ENCODE data around the gene PSPN. TPM values are rescaled to one million over a fixed set of nuclear protein-coding genes. Genes with fewer than 3 reads are reported as not detected.

The PSPN gene
- total and polyA plus RNA-seq, 4 donors = 0.50 to 1.5 (median 1.1) TPM

DNA sequence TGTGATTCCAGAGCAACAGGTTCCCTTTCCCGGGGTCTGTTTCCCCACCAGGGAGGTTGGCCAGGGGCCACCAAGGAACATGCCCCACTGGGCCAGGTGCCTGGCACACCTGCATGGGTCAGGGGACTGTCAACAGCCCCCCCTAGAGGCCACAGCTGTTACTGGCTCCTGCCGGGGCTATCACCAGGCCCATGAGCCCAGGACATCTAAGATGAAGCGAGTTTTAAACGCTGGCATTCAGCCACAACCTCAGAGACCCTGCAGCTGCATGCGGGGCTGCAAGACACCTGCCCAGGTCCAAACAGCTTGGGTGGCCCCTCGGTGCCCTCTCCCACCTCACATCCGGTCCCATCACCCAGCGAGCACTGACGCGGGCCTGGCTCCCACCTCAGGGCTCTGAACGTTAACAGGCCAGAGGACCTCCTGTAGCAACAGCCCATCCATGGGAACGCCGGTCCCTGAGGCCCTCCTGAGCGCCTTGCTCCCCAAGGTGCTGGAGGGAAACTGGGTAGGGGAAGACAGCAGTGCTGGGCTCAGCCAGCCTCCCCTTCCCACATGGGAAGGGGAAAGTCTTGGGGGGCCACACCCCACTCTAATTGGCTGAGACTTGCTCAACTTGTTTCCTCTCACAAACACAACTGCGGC is 36.8 kb upstream of the PSPN start:
- WGBS, 2 donors = 57 to 75% methylated on average over 15 of the region's 15 CpGs
- H3K9me3 ChIP-seq (ENCODE audit: control insufficient read depth in 4 of 4, insufficient read depth in 3 of 4, low read length in 3 of 4) = no peaks in the 10 kb centered on the region
- peak overlapping the region in 1 of 2 donors; percentile 65 for H3K27ac ChIP-seq (ENCODE audit: low read depth in 1 of 2, low read length in 1 of 2)
- no peak overlapping the region for H3K4me3 ChIP-seq
- DNase-seq (peak; percentile 57 to 85 (median 69)), ATAC-seq (ENCODE audit: insufficient read depth, low FRiP score) (no peak)
- H3K36me3 ChIP-seq (ENCODE audit: control insufficient read depth in 4 of 4, insufficient read depth in 4 of 4, low read length in 4 of 4) = peaks cover 8 to 37% (median 24%) of the 10 kb centered on the region in 4 donors
- H3K4me1 ChIP-seq (ENCODE audit: control insufficient read depth in 5 of 5, insufficient read depth in 5 of 5, low read length in 5 of 5) = peaks cover 0 to 31% (median 10%) of the 10 kb centered on the region in 5 donors
- H3K27me3 ChIP-seq (ENCODE audit: control insufficient read depth in 3 of 3, insufficient read depth in 3 of 3, low read length in 2 of 3) = no peaks in the 10 kb centered on the region
- H3K9ac ChIP-seq (ENCODE audit: insufficient read depth in 1 of 2, low read length in 2 of 2) = peak overlapping the region; percentile 26 to 33
- TF ChIP-seq, protein P1, sequence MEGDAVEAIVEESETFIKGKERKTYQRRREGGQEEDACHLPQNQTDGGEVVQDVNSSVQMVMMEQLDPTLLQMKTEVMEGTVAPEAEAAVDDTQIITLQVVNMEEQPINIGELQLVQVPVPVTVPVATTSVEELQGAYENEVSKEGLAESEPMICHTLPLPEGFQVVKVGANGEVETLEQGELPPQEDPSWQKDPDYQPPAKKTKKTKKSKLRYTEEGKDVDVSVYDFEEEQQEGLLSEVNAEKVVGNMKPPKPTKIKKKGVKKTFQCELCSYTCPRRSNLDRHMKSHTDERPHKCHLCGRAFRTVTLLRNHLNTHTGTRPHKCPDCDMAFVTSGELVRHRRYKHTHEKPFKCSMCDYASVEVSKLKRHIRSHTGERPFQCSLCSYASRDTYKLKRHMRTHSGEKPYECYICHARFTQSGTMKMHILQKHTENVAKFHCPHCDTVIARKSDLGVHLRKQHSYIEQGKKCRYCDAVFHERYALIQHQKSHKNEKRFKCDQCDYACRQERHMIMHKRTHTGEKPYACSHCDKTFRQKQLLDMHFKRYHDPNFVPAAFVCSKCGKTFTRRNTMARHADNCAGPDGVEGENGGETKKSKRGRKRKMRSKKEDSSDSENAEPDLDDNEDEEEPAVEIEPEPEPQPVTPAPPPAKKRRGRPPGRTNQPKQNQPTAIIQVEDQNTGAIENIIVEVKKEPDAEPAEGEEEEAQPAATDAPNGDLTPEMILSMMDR (IDR thresholded peaks at IDR 0.05; ENCODE audit: control extremely low read depth, extremely low read depth) = no peak

DNA sequence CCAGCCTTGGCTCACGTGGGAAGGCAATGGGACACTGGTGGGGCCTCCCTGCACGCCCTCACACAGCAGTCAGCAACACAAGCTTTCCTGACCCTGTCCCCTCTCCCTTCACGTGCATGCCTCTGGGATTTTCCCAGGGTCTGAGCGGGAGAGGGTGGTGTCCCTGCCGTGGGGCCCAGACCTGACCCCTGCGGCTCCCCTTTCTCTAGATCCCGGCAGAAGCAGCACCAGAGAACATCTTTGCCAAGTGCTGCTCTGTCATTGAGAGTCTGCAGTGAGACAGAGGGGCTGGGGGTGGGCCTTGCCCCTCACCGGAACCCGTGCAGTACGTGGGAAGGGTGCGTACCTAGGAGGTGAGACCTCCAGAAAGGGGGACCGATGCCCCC is 36.3 kb upstream of the PSPN start:
- 76 to 82% methylated on average over 12 of the region's 12 CpGs for WGBS, 2 donors
- Histone ChIP-seq H3K27ac (ENCODE audit: low read depth in 1 of 2, low read length in 1 of 2) (no peak overlapping the region), H3K9me3 (ENCODE audit: control insufficient read depth in 4 of 4, insufficient read depth in 3 of 4, low read length in 3 of 4) (no peaks in the 10 kb centered on the region), H3K4me3 (no peak overlapping the region), H3K4me1 (ENCODE audit: control insufficient read depth in 5 of 5, insufficient read depth in 5 of 5, low read length in 5 of 5) (peaks cover 0 to 31% (median 10%) of the 10 kb centered on the region in 5 donors), H3K27me3 (ENCODE audit: control insufficient read depth in 3 of 3, insufficient read depth in 3 of 3, low read length in 2 of 3) (no peaks in the 10 kb centered on the region), H3K9ac (ENCODE audit: insufficient read depth in 1 of 2, low read length in 2 of 2) (peak overlapping the region; percentile 26 to 33), H3K36me3 (ENCODE audit: control insufficient read depth in 4 of 4, insufficient read depth in 4 of 4, low read length in 4 of 4) (peaks cover 3 to 32% (median 21%) of the 10 kb centered on the region in 4 donors)
- peak in 1 of 3 donors; percentile 24 for DNase-seq
- TF ChIP-seq, protein P1 (IDR thresholded peaks at IDR 0.05; ENCODE audit: control extremely low read depth, extremely low read depth) = no peak
- ATAC-seq (ENCODE audit: insufficient read depth, low FRiP score) = no peak

DNA sequence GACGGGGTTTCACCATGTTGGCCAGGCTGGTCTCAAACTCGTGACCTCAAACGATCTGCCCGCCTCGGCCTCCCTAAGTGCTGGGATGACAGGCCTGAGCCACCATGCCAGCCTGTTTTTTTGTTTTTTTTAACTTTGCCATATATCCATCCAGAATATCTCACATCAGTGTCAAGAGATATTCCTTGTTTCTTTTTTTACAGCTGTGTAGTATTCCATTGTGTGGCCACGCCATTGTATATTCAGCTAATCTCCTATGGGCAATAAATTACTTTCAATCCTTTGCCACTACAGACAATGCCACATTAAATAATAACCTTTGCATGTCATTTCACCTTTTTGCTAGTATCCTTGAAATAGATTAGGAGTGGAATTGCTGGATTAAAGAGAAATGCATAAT is 33.6 kb upstream of the PSPN start:
- no peak for ATAC-seq (ENCODE audit: insufficient read depth, low FRiP score)
- no peaks in the 10 kb centered on the region for H3K27me3 ChIP-seq (ENCODE audit: control insufficient read depth in 3 of 3, insufficient read depth in 3 of 3, low read length in 2 of 3)

More for the DNA sequence above, 33.6 kb upstream of the PSPN start:
- Histone ChIP-seq H3K27ac (ENCODE audit: low read depth in 1 of 2, low read length in 1 of 2) (no peak overlapping the region), H3K9ac (ENCODE audit: insufficient read depth in 1 of 2, low read length in 2 of 2) (no peak overlapping the region), H3K9me3 (ENCODE audit: control insufficient read depth in 4 of 4, insufficient read depth in 3 of 4, low read length in 3 of 4) (no peaks in the 10 kb centered on the region), H3K4me1 (ENCODE audit: control insufficient read depth in 5 of 5, insufficient read depth in 5 of 5, low read length in 5 of 5) (peaks cover 0 to 25% (median 10%) of the 10 kb centered on the region in 5 donors), H3K36me3 (ENCODE audit: control insufficient read depth in 4 of 4, insufficient read depth in 4 of 4, low read length in 4 of 4) (peaks cover 0 to 6% (median 0%) of the 10 kb centered on the region in 4 donors), H3K4me3 (no peak overlapping the region)
- no peak for DNase-seq
- TF ChIP-seq, protein P1 (IDR thresholded peaks at IDR 0.05; ENCODE audit: control extremely low read depth, extremely low read depth) = no peak
- WGBS, 2 donors = 92 to 96% methylated on average over 6 of the region's 6 CpGs

Measured in lung (tissue), 12 donors.